Testis (tissue), 2 donors: Measurements from ENCODE around the gene TUBGCP3.

Experiments used
- POLR2A ChIP-seq: fragments of 450-650 bp; IDR thresholded peaks from one replicate; pipeline ENCODE4 v1.6.1; 2017; ENCODE audit warnings: antibody characterized with exemption, mild to moderate bottlenecking, moderate library complexity
- TF ChIP-seq, protein P1 (sequence below), 3 experiments: fragments of 450-650 bp in 2 of 3; fragments of 200-600 bp in 1 of 3; sonication (generic) in 1 of 3; IDR thresholded peaks; one replicate each; pipeline ENCODE4 v1.5.1; 2016 to 2019; ENCODE audit warnings: antibody characterized with exemption in 3 of 3, mild to moderate bottlenecking in 2 of 3, moderate library complexity in 1 of 3

- TF ChIP-seq POLR2A: no peak
- TF ChIP-seq, protein P1, sequence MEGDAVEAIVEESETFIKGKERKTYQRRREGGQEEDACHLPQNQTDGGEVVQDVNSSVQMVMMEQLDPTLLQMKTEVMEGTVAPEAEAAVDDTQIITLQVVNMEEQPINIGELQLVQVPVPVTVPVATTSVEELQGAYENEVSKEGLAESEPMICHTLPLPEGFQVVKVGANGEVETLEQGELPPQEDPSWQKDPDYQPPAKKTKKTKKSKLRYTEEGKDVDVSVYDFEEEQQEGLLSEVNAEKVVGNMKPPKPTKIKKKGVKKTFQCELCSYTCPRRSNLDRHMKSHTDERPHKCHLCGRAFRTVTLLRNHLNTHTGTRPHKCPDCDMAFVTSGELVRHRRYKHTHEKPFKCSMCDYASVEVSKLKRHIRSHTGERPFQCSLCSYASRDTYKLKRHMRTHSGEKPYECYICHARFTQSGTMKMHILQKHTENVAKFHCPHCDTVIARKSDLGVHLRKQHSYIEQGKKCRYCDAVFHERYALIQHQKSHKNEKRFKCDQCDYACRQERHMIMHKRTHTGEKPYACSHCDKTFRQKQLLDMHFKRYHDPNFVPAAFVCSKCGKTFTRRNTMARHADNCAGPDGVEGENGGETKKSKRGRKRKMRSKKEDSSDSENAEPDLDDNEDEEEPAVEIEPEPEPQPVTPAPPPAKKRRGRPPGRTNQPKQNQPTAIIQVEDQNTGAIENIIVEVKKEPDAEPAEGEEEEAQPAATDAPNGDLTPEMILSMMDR (IDR thresholded peaks at IDR 0.05): no peak
Measured at GRCh38 chr13:112525356-112525945, 62.5 kb downstream of the TUBGCP3 start.
